BJ (cell line): ENCODE data around the gene CEP104. TPM values are rescaled to one million over a fixed set of nuclear protein-coding genes. Genes with fewer than 3 reads are reported as not detected.
"Not testable (repeated sequence)": the region's sequence is repeated elsewhere in the genome, so short reads cannot be mapped to it uniquely, and the experiment has no call there.

Experiments
- CTCF ChIA-PET: fragments of 350-600 bp; formaldehyde crosslinking; extraction: SDS; loops from one replicate; lab custom pipeline; 2021; ENCODE audit warnings: antibody characterized with exemption, inconsistent platforms; lab: Yijun Ruan, JAX
- POLR2A ChIA-PET: fragments of 300-600 bp; sonication (Branson Sonifier 250); formaldehyde crosslinking; extraction: SDS; loops from one replicate; lab custom pipeline; 2021; ENCODE audit warnings: antibody characterized with exemption; lab: Charles Lee
- DNase-seq: peaks from one replicate; pipeline ENCODE4 v3.0.0-alpha.2; 2011; ENCODE audit warnings: low read depth
- H3K27me3 ChIP-seq: 2 replicates; pipeline ENCODE4 v1.6.0; 2011; ENCODE audit warnings: low read length; ENCODE audit not compliant: control insufficient read depth, insufficient read depth
- H3K36me3 ChIP-seq: 2 replicates; pipeline ENCODE4 v1.5.1; 2011; ENCODE audit warnings: low read length; ENCODE audit not compliant: control insufficient read depth, insufficient read depth
- H3K4me3 ChIP-seq: 2 replicates; pipeline ENCODE4 v1.5.1; 2011; ENCODE audit warnings: low read depth, mild to moderate bottlenecking, control low read depth, low read length
- polyA plus RNA-seq: library from polyadenylated mRNA; depleted of rRNA; stranded (reverse); fragments of >200 nt; gene quantifications from 2 replicates; pipeline ENCODE4 v1.2.3, GENCODE V29; 2011
- TF ChIP-seq, protein P1 (sequence below): IDR thresholded peaks from 2 replicates; pipeline ENCODE4 v1.5.1; 2011; ENCODE audit warnings: low read depth, mild to moderate bottlenecking, control low read depth, inconsistent platforms, low read length, moderate library complexity; ENCODE audit not compliant: insufficient read depth

Gene CEP104
- polyA plus RNA-seq, 1 experiment: 19.5 TPM

DNA sequence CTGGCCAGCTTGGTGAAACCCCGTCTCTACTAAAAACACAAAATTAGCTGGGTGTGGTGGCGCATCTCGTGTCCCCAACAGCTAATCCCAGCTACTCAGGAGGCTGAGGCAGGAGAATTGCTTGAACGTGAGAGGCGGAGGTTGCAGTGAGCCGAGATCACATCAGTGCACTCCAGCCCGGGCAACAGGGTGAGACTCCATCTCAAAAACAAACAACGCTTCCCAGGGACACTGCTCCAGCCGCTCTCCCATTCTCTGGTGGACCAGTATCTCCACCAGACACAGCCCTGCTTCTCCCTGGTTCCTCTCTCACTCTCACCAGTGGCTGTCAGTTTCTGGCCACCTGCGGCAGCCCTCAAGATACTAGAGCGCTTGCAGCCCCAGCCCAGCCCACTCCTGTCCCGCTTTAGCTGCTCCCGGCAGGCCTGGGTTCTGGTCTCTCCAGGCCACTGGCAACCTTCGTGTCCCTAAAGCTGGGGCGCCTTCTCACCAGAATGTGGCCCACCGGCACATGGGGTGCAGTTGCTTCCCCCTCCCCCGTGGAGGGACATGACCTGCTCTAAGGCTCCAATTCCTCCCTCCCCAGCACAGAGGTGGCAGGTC is 39.8 kb downstream of the CEP104 start:
- POLR2A ChIA-PET: no interaction called here
- TF ChIP-seq, protein P1, sequence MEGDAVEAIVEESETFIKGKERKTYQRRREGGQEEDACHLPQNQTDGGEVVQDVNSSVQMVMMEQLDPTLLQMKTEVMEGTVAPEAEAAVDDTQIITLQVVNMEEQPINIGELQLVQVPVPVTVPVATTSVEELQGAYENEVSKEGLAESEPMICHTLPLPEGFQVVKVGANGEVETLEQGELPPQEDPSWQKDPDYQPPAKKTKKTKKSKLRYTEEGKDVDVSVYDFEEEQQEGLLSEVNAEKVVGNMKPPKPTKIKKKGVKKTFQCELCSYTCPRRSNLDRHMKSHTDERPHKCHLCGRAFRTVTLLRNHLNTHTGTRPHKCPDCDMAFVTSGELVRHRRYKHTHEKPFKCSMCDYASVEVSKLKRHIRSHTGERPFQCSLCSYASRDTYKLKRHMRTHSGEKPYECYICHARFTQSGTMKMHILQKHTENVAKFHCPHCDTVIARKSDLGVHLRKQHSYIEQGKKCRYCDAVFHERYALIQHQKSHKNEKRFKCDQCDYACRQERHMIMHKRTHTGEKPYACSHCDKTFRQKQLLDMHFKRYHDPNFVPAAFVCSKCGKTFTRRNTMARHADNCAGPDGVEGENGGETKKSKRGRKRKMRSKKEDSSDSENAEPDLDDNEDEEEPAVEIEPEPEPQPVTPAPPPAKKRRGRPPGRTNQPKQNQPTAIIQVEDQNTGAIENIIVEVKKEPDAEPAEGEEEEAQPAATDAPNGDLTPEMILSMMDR: no peak
- Histone ChIP-seq H3K36me3 (peaks cover 14% of the 10 kb centered on the region), H3K4me3 (no peak overlapping the region), H3K27me3 (no peaks in the 10 kb centered on the region)
- CTCF ChIA-PET: no interaction called here
- no peak for DNase-seq

DNA sequence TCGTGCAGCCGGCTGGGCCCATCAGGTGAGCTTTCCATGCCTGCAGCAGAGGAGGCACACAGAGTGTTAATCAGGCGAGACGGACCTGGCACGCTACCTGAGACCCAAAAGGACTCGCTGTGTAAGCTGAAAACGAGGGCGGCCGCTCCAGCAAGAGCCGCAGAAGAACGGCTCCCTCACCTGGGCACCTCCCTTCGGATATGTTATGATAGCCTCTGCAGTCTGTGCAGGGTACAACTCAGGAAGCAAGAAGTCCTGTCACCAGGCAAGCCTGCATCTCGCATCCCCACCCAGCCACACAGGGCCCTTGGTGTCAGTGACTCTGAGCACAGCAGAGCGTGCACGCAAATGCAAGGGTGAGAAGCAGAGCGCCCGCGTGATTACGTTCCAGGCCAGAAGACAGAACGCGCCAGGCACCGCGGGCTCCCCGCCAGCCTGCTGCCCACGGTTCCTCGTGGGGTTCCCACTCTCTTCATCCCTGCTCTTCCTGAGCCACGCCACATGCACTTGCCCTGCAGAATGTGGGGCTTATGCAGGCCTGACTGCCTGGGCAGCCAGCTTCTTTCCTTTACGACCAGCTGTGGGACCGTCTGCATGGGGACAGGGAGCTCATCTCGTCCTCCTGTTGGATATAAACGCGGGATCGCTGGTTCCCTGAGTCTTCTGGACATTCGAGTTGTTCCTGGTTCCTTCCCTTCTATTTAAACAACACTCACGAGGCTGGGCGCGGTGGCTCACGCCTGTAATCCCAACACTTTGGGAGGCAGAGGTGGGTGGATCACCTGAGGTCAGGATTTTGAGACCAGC is 40.5 kb downstream of the CEP104 start:
- ChIA-PET POLR2A (no interaction called here), CTCF (interaction anchor here (1.1 kb wide), 2 partner anchors 18 to 20 kb away, joined by 3 read pairs; partner anchors contain the start of gene LRRC47)
- TF ChIP-seq, protein P1: no peak
- no peaks in the 10 kb centered on the region for H3K27me3 ChIP-seq
- peaks cover 12% of the 10 kb centered on the region for H3K36me3 ChIP-seq
- DNase-seq: no peak
- no peak overlapping the region for H3K4me3 ChIP-seq

DNA sequence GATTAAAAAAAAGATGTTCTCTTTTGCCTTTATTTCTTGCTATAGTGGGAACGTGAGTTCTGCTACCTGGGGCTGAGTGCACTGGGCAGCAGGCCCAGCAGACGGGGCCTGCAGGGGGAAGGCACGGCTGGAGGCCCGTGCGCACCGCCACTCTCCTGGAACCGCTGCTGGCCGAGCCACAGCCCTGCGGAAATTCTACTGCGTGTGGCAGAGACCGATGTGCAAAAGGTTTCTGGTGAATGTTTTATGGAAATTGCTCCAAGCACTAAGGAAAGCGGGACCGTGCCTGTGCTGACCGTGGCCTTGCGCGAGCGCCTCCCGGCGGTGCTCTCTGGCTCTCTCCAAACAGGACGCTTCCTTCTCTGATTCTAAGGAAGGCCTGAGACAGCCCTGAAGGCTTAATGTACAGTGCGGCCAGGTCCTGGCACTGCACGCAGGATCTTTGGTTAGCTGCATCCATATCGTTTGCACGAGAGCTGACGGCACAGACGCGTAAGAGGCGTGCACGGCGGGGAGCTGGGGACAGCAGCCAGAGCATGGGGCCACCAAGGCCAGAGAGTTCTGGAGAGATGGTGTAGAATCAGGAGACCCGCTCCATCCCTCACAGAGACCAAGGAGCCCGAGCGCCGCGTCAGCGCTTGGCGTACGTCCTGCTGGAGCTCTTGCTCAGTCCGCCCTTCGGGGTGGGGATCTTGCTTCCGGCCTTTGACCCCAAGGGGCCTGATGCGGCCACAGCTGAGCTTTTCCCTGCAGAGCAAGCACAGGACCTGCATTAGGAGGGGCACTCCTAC is 42.0 kb downstream of the CEP104 start:
- POLR2A ChIA-PET: no interaction called here
- TF ChIP-seq, protein P1: no peak
- H3K36me3 ChIP-seq: peaks cover 6% of the 10 kb centered on the region
- no peak overlapping the region for H3K4me3 ChIP-seq
- CTCF ChIA-PET: interaction anchor here (1.1 kb wide), 2 partner anchors 13 to 16 kb away, joined by 3 to 4 read pairs; no protein-coding TSS in a partner anchor
- H3K27me3 ChIP-seq: no peaks in the 10 kb centered on the region
- no peak for DNase-seq

DNA sequence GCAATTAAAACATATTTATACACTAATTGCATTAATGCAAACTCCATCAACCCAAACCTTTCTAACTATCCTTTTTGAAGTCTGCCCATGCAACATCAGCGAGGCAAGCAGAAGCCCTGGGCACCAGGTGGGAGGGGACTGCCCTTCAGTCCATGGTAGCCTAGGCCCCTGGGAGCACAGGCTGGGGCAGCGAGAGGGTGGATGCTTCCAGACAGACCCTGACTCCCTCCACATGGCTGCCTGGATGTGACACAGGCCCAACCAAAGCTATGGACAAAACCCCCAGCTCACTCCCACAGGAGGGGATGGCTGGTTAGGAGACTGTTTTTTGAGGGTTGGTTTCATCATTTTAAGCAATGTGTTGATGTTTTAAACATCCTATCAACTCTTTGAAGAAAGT is 42.9 kb downstream of the CEP104 start:
- Histone ChIP-seq H3K36me3 (peaks cover 6% of the 10 kb centered on the region), H3K4me3 (no peak overlapping the region), H3K27me3 (no peaks in the 10 kb centered on the region)
- no peak for DNase-seq
- TF ChIP-seq, protein P1: no peak
- ChIA-PET POLR2A (no interaction called here), CTCF (no interaction called here)

DNA sequence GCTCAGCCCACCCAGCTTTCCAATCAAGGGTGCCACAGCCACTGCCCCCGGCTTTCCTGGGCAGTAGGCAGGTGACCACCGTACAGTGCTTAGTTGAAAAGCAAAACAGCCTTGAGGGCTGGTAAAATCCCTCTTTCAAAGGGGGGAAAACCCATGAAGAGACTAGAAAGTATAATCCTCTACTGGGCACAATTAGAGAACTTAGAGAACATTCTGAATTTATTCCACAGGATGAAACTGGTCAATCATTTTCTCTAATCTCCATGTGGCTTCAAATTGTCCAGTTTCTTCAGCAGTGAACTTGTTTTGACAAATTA is 45.5 kb downstream of the CEP104 start:
- CTCF ChIA-PET: no interaction called here
- Histone ChIP-seq H3K4me3 (no peak overlapping the region), H3K36me3 (peaks cover 5% of the 10 kb centered on the region), H3K27me3 (no peaks in the 10 kb centered on the region)
- TF ChIP-seq, protein P1: no peak
- no peak for DNase-seq
- POLR2A ChIA-PET: no interaction called here

DNA sequence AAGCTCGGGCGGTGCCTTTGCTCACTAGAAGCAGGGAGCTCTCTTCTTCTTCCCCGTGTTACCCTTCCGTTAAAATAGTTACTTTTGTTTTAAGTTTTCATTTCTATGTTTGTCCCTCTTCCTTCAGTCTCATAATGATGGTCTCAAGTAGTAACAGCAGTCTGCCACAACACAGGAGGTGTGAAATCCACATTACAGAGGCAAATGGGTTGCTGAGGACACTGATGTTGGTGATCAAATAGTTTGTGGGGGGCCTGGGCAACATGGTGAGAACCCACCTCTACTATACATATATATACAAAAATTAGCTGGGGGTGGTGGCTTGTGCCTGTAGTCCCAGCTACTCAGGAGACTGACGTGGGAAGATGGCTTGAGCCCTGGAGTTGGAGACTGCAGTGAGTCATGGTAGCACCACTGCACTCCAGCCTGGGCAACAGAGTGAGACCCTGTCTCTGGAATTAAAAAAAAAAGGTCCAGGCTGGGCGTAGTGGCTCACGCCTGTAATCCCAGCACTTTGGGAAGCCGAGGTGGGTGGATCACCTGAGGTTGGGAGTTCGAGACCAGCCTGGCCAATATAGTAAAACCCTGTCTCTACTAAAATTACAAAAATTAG is 46.8 kb downstream of the CEP104 start:
- H3K27me3 ChIP-seq, CTCF ChIA-PET, H3K36me3 ChIP-seq, POLR2A ChIA-PET, DNase-seq, H3K4me3 ChIP-seq: not testable (repeated sequence)
